MM.1S (cell line): ENCODE measurements around the gene GNG14.

Source experiments
- EZH2 ChIP-seq: fragments of 300-600 bp; sonication (generic); optimal IDR thresholded peaks from 2 replicates; pipeline ENCODE3; 2017; ENCODE audit warnings: low read depth, mild to moderate bottlenecking, antibody characterized with exemption, low read length, mixed read lengths
- TF ChIP-seq, protein P1 (sequence below): fragments of 300-600 bp; sonication (generic); IDR thresholded peaks from 2 replicates; pipeline ENCODE4 v1.5.1; 2016; ENCODE audit warnings: antibody characterized with exemption, low read length, mixed read lengths

DNA sequence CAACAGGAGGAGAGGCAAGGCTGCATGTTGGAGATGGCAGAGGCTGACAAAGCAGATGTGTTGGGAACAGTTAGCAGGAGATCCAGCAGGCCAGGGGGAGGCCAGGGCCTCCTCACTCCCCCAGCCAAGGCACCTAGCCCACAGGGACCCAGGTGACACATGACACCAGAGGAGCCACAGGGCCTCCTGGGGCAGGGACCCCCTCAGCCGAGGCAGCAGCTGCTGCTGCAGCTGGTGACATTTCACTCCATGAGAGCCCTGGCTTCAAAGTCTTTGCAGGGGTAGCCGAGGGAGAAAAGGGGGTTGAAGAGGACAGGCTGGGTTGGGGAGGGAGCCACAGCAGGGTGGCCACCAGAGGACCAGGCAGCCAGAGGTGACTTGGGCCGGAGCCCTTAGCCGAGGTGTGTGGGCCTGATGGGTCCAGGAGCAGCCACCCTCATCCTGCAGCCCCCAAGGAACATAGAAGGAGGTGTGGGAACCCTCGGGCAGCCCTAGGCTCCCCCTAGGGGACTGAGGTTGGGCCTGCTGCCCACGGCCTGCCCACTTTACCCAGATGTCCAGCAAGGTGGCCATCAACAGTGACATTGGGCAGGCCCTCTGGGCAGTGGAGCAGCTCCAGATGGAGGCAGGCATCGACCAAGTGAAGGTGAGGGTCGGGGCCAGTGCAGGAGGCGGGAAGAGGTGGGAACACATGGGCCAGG, at the start of gene GNG14:
- TF ChIP-seq, protein P1, sequence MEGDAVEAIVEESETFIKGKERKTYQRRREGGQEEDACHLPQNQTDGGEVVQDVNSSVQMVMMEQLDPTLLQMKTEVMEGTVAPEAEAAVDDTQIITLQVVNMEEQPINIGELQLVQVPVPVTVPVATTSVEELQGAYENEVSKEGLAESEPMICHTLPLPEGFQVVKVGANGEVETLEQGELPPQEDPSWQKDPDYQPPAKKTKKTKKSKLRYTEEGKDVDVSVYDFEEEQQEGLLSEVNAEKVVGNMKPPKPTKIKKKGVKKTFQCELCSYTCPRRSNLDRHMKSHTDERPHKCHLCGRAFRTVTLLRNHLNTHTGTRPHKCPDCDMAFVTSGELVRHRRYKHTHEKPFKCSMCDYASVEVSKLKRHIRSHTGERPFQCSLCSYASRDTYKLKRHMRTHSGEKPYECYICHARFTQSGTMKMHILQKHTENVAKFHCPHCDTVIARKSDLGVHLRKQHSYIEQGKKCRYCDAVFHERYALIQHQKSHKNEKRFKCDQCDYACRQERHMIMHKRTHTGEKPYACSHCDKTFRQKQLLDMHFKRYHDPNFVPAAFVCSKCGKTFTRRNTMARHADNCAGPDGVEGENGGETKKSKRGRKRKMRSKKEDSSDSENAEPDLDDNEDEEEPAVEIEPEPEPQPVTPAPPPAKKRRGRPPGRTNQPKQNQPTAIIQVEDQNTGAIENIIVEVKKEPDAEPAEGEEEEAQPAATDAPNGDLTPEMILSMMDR, result no peak
- no peak for TF ChIP-seq EZH2
